IPS-NIHi7 (cell line): ENCODE results near the gene TTLL13.

Experiments
- DNase-seq: peaks from one replicate; pipeline ENCODE4 v3.0.0; 2012; ENCODE audit warnings: mixed read lengths; ENCODE audit errors: extremely low spot score

Gene TTLL13

GRCh38 chr15:90249203-90249863 lies at the start of gene TTLL13:
Gene TTLL13 (plus strand): TSS chr15:90249556. CDS start chr15:90250631, 1,075 bp downstream.
- DNase-seq: peak; percentile 99

GRCh38 chr15:90200534-90201129 lies 48.7 kb upstream of the TTLL13 start:
- no peak for DNase-seq

GRCh38 chr15:90201130-90201943 lies 48.0 kb upstream of the TTLL13 start, which contains the start of gene SEMA4B:
Gene SEMA4B (plus strand): TSS chr15:90201330. CDS start chr15:90201579, 249 bp downstream.
- DNase-seq: peak; percentile 95

- peak; percentile 61 for DNase-seq
Observed at GRCh38 chr15:90201944-90202375, 47.4 kb upstream of the TTLL13 start.

- DNase-seq: no peak
Observed at GRCh38 chr15:90202929-90203328, 46.4 kb upstream of the TTLL13 start.

- no peak for DNase-seq
Observed at GRCh38 chr15:90203473-90203872, 45.9 kb upstream of the TTLL13 start.

GRCh38 chr15:90203922-90204321 lies 45.4 kb upstream of the TTLL13 start:
- DNase-seq: no peak

GRCh38 chr15:90205050-90205848 lies 44.1 kb upstream of the TTLL13 start:
- DNase-seq: no peak

- DNase-seq: no peak
Observed at GRCh38 chr15:90205886-90206285, 43.5 kb upstream of the TTLL13 start.

GRCh38 chr15:90207252-90207651 lies 42.1 kb upstream of the TTLL13 start:
- DNase-seq: no peak

GRCh38 chr15:90208356-90208755 lies 41.0 kb upstream of the TTLL13 start:
- DNase-seq: no peak

GRCh38 chr15:90209591-90209990 lies 39.8 kb upstream of the TTLL13 start:
- DNase-seq: no peak

GRCh38 chr15:90210593-90210992 lies 38.8 kb upstream of the TTLL13 start:
- no peak for DNase-seq

- DNase-seq: no peak
Observed at GRCh38 chr15:90211009-90211408, 38.3 kb upstream of the TTLL13 start.

- DNase-seq: peak; percentile 25
Observed at GRCh38 chr15:90211440-90212143, 37.8 kb upstream of the TTLL13 start.

GRCh38 chr15:90212221-90213098 lies 36.9 kb upstream of the TTLL13 start:
- no peak for DNase-seq

- no peak for DNase-seq
Observed at GRCh38 chr15:90213122-90213817, 36.1 kb upstream of the TTLL13 start.

- DNase-seq: no peak
Observed at GRCh38 chr15:90213818-90214204, 35.5 kb upstream of the TTLL13 start.

- DNase-seq: peak; percentile 38
Observed at GRCh38 chr15:90214553-90215196, 34.7 kb upstream of the TTLL13 start.
